Prostate gland (tissue), 2 donors: ENCODE measurements around the gene LONRF2.

Experiments
- POLR2A ChIP-seq: fragments of 450-650 bp; IDR thresholded peaks from one replicate; pipeline ENCODE4 v1.6.1; 2016; ENCODE audit warnings: antibody characterized with exemption, mild to moderate bottlenecking
- POLR2AphosphoS5 ChIP-seq: sonication (generic); formaldehyde crosslinking; IDR thresholded peaks from one replicate; pipeline ENCODE4 v1.6.1; 2017; ENCODE audit warnings: antibody characterized with exemption
- TF ChIP-seq, protein P1 (sequence below), 4 experiments: fragments of 200-600 bp in 2 of 4; fragments of 450-650 bp in 2 of 4; sonication (generic) in 2 of 4; IDR thresholded peaks; 1 replicate in 3 of 4; 2 replicates in 1 of 4; pipeline ENCODE4 v1.5.1; 2016 to 2019; ENCODE audit warnings: antibody characterized with exemption in 4 of 4, mild to moderate bottlenecking in 2 of 4, moderate library complexity in 2 of 4

DNA sequence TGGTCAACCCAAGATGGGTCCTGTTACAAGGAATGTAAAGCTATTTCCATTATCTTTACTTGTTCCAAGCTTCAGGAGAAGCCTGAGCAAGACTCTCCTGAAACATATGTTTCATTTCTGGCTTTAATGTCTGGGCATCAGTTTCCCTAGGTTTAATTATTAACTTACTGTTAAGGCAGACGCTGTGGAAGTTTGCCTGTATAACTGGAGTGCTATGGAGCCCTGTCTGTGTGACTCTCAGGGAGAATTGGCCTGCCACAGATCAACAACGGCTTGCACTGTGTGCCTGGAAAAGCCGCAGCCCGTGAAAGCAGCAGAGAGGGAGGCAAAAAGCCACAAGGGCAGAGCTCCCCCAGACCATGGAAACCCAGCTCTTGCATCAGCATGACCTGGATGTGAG is 22.1 kb upstream of the LONRF2 start:
- TF ChIP-seq, protein P1, sequence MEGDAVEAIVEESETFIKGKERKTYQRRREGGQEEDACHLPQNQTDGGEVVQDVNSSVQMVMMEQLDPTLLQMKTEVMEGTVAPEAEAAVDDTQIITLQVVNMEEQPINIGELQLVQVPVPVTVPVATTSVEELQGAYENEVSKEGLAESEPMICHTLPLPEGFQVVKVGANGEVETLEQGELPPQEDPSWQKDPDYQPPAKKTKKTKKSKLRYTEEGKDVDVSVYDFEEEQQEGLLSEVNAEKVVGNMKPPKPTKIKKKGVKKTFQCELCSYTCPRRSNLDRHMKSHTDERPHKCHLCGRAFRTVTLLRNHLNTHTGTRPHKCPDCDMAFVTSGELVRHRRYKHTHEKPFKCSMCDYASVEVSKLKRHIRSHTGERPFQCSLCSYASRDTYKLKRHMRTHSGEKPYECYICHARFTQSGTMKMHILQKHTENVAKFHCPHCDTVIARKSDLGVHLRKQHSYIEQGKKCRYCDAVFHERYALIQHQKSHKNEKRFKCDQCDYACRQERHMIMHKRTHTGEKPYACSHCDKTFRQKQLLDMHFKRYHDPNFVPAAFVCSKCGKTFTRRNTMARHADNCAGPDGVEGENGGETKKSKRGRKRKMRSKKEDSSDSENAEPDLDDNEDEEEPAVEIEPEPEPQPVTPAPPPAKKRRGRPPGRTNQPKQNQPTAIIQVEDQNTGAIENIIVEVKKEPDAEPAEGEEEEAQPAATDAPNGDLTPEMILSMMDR (IDR thresholded peaks at IDR 0.05): no peak
- TF ChIP-seq POLR2AphosphoS5: no peak
- no peak for TF ChIP-seq POLR2A
